Frontal cortex (tissue), 4 donors: ENCODE measurements around the gene DNM3. TPM values are rescaled to one million over a fixed set of nuclear protein-coding genes. Genes with fewer than 3 reads are reported as not detected.
"Not testable (repeated sequence)": the region's sequence is repeated elsewhere in the genome, so short reads cannot be mapped to it uniquely, and the experiment has no call there.

ENCODE experiments used
- DNase-seq, 2 donors: peaks; one replicate each; pipeline ENCODE4 v3.0.0; 2012; ENCODE audit warnings: low spot score in 2 of 2
- FAIRE-seq: peaks from 2 replicates; lab custom pipeline; 2012; peaks lifted over from hg19 to GRCh38; lab: Jason Lieb, UNC
- total RNA-seq: library from RNA; depleted of rRNA; stranded (reverse); fragments of >200 nt; gene quantifications from one replicate; pipeline ENCODE4 v1.2.3, GENCODE V29; 2014
- donor health status: control.
- donor health status: control.
- donor health status: control.

The DNM3 gene
- total RNA-seq, 1 donor from 2014 or later = 76.2 TPM

GRCh38 chr1:172070055-172070454, 228.8 kb downstream of the DNM3 start:
- FAIRE-seq (peak; percentile 3), DNase-seq (no peak)

DNA sequence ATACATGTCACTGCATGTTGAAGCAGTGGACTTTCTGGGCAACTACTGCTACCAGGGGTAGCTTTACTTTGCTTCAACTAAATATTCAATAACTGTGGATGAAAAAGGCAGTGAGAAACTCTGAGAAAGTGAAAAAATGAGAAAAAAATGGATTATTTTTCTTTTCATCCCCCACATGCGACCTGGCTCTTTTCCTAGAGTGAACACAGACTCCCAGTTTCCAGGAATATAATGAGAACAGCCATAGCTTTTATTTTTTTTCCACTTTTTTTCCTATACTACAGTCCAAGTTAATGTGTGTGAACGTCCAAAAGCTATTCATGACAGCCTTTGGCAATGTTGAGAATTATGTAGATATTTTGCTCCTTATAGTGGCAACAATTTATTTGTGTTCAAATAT, 230.4 kb downstream of the DNM3 start:
- DNase-seq (no peak), FAIRE-seq (no peak)

GRCh38 chr1:172079859-172080258, 238.6 kb downstream of the DNM3 start:
- DNase-seq, FAIRE-seq: not testable (repeated sequence)

DNA sequence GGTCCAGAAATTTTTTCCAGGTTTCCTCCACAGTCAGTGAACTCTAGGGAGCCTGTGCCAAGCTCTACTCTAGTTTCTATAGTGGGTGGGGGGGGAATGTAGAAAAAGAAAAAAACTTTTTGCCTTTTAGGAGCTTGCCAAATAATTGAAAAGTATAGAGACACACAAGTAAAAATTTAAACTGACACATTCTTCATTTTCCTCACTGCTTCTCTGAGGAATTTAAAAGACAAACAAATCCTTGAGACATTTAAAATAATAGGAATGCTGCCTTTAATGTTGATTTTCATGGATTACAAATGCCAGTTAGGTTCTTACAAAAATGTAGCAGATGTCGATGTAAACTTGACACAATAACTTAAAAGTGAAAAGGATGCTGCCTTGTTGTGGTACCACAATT, 241.9 kb downstream of the DNM3 start:
- FAIRE-seq (no peak), DNase-seq (no peak)

DNA sequence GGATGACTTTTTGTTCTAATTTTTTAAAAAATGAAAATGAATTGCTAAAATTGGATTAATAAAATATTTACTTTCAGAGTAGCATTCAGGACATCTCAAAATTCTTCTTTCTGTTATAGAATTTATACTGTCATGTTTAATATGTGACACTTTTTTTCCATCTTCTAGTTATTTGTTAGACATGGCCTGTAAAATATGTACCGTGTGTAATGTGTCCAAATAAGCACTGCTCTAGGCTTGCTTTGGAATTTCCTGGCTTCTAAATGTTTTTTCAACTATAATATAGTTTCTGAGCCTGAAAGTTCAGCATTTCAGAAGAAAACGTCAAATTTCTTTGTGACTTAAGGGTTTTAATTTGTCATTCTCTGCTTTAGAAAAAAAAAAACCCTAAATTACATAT, 243.6 kb downstream of the DNM3 start:
- FAIRE-seq (peak; percentile 26), DNase-seq (no peak)

DNA sequence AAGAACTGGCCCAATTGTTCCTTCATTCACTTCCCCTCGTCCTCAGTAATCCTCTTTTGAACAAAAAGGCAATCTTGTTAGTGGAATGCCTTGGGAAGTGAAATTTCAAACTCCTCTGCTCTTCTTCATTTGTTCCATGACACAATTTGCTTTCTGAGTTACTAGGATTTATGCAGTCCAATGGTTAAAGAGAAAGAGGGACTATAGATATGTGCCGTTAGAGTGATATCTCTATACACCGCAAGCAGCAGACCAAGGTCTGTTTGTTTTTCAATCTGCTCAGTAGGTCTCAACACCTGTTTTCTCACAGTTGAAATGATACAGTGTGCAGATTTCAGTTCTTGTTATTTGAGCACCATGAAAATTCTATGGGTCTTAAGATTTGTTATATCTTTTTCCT, 244.0 kb downstream of the DNM3 start:
- DNase-seq = no peak
- FAIRE-seq = no peak

GRCh38 chr1:172086137-172086536, 244.8 kb downstream of the DNM3 start:
- no peak for DNase-seq
- FAIRE-seq = no peak

GRCh38 chr1:172088256-172088655, 247.0 kb downstream of the DNM3 start:
- no peak for FAIRE-seq
- DNase-seq = no peak

DNA sequence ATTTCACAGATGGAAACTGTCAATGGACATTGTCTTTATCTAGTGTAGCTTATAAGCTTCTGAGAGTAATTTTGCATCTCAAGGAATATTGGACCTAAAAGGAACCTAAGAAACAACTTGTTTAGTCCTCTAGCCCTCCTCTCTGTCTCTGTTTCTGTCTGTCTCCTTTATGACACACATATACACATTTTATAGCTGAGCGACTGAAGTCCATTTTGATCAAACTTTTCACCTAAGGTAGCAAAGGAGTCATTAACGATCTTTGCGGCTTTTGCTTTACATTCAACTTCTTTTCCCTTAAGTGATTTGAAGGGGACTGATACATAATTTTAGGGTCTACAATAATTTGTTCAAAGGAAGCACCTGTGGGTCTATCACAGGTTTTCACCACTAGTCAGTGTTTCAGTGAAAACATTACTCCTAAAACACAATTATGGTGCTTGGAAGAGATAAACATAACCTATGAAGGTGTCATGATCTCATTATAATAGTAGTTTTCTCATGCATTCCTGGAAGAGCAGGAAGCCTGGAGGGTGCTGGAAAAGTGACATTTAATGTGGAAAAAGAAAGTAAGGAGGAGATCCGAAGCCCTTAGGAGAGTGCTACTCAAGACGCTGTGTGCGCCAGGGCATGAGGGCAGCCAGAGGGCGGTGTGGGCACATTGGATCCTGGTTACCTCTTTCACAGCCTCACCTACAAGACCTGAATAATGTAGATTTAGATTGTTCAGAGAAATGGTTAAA, 248.6 kb downstream of the DNM3 start:
- DNase-seq (no peak), FAIRE-seq (no peak)

- FAIRE-seq (no peak), DNase-seq (no peak)
Observed at GRCh38 chr1:172090511-172090817, 249.2 kb downstream of the DNM3 start.

DNA sequence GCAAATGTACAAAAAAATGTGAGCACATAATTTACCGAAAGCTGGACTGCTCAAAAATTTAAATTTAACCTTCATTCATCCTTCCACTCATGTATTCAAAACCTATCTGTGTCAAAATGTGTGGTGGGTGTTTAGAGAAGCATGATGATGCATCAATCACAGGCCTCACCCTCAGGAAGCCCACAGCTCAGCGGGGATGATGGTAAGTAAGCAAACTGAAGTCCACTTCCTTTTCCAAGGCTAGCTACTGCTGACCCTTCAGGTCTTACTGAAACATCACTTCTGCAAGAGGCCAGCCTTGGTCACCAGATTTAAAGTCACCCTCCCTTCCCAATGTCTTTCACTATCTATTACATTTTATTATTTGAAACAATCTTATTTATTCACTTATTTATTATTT, 254.5 kb downstream of the DNM3 start:
- DNase-seq (no peak), FAIRE-seq (no peak)

DNA sequence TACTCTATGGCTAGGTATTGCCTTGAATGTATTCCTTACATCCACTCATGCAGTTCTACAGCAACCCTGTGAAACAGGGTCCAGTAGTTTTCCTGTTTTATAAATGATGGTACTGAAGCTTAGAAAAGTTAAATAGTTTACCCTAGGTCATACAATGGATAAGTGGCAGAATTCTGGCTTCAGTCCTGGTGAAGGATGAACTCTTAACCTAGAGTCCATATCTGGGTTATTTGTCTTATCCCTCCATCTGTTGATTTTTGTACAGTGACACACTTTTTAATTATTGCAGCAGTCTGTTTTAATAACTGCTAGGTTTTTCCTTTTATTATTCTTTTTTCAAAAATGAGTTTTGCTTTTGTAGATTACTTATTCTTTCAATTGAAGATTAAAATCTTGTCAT, 263.9 kb downstream of the DNM3 start:
- DNase-seq (no peak), FAIRE-seq (no peak)

DNA sequence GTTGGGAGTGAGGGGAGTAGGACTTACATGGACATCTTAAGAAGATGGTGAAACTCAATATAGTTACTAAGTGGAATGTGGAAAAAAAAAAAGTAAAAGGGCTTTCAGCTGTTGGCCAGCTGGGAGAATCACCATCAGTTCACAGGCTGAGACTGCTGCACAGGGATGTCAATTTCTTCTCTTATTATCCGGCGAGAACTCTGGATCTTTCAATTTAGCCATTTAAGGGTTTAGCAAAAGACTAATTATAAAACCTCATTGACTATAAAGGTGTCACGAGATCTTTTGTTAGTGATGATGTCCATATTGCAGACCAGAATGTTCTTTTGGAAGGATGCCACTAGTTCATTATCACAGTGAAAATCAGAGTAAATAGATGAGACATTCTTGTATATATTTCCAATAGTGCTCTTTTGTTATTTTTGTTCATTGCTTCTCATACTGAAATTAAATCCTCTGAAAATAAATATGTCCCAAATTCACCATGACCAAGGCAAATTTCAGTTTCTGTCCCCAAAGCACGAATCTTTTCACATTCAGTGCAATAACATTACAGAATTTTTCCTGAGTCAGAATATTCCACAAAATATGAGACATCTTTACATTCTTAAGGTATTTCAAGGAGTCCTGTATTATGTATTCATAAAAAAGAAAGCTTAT, 266.1 kb downstream of the DNM3 start:
- DNase-seq = peak in 1 of 2 donors; percentile 14
- no peak for FAIRE-seq

- DNase-seq (no peak), FAIRE-seq (no peak)
Observed at GRCh38 chr1:172108161-172108893, 267.0 kb downstream of the DNM3 start.

DNA sequence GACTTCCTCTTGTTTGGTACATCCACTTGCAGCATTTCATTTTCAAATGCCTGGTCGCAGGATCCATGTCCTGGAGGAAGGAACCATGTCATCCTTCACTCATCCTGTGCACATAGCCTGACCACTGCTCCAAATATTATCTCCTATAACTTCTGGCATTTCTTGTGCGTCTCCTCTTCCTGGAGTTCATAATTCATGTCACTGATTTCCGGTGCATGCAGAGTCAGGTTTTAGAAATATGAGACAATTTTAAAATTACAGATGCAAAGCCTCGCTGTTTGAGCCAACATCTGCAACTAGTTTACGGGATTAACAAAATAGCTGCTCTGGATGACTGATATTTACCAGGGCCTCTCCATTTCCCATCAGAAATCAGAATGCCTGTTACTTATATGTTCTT, 268.1 kb downstream of the DNM3 start:
- no peak for FAIRE-seq
- DNase-seq = no peak

DNA sequence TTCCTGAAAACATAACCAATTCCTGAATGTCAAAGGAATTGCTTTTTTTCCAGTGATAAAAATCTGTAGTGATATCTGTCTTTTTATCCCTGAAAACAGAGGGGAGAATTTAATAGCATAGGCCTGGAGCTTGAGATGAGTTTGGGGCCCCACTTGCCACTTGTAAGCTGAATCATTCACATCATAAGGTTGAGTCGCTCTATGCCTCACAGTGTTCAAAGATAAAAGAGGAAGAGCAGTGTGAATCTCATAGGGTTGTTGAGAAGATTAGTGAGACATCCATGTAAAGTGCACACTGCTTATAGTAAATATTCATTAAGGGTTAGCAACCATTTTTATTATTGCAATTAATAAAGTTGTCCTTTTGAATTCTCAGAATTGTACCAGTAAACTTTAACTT, 271.3 kb downstream of the DNM3 start:
- FAIRE-seq = no peak

DNA sequence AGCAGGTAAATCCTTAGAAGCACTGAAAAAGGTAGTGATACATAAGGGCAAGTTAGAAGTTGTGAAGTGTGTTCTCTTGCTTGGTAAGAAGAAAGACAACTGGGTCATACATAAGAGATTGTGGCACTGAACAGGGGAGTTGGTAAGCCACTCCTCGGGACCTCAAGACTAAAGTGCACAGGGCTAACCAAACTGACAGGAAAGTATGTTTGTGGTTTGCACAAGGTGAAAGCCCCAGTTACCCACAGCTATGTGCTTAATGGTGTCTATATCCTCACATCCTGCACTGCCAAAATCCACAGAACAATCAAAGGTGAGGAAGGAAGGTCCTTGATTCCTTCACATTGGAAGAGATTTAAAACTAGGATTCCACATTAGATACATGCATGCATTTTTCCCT, 276.5 kb downstream of the DNM3 start:
- DNase-seq = no peak
- FAIRE-seq = no peak

More for the DNA sequence above, 271.3 kb downstream of the DNM3 start:
- no peak for DNase-seq

DNA sequence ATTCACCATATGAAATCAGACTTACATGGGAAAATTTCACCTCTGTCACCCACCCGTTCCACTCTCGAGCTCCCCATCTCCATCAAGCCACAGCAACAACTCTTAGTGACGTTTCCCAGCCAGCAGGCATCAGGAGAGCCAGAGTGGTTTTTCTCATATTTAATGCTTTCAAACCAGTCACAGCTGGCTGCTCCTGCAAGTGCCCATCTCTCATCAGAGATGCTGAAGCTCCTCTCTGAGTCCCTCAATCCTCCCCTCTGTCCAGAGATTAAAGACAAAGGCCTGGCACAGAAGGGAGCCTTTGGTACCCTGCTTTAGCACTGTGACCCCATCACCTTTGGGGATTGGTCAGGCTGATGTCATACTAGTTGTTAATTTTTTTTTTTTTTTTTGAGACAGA, 277.3 kb downstream of the DNM3 start:
- no peak for FAIRE-seq
- no peak for DNase-seq

DNA sequence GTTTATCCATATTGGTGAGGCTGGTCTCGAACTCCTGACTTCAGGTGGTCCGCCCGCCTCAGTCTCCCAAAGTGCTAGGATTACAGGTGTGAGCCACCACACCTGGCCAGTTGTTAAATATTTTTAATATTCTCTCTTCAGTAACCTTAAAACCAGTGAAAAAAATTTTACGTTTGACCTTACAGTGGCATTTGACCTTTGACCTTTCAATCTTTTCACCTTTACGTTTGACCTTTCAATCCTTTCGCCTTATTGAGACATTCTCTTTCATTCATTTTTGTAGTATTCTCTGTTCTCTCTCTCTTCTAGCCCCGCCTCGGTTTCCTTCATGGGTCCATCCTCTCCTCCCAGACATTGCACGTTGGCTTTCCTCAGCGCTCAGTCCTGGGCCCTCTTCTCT, 277.9 kb downstream of the DNM3 start:
- FAIRE-seq = no peak
- no peak for DNase-seq

DNA sequence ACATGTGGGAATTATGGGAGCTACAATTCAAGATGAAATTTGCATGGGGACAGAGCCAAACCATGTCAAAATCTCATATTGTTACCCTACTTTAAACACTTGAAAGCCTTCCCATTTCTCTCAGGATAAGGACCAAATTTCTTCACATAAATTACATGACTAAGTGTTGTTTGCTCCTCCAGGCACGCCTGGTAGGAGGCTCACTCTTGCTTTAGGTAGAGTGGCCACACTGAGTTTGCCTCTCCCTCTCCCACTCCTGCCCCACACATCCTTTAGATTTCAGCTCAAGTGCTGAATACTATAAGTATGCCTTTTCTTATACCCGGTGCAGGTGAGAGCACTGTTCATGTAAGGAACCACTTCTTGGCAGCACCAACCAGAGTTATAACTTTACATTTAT, 279.1 kb downstream of the DNM3 start:
- no peak for DNase-seq
- FAIRE-seq = no peak

GRCh38 chr1:172121081-172121717, 279.9 kb downstream of the DNM3 start:
- DNase-seq (no peak), FAIRE-seq (no peak)
